GM12865 (cell line): ENCODE data around the gene COL25A1.

Experiments used
- DNase-seq: peaks from one replicate; pipeline ENCODE4 v3.0.0; 2010; ENCODE audit warnings: low read depth
- H3K4me3 ChIP-seq: 2 replicates; pipeline ENCODE4 v1.5.1; 2011; ENCODE audit warnings: mild to moderate bottlenecking, low read depth, low read length, control low read depth
- TF ChIP-seq, protein P1 (sequence below): IDR thresholded peaks from 2 replicates; pipeline ENCODE4 v1.5.1; 2011; ENCODE audit warnings: low read length, control low read depth, low read depth, inconsistent platforms; ENCODE audit not compliant: insufficient read depth; ENCODE audit errors: missing control alignments

Gene COL25A1

DNA sequence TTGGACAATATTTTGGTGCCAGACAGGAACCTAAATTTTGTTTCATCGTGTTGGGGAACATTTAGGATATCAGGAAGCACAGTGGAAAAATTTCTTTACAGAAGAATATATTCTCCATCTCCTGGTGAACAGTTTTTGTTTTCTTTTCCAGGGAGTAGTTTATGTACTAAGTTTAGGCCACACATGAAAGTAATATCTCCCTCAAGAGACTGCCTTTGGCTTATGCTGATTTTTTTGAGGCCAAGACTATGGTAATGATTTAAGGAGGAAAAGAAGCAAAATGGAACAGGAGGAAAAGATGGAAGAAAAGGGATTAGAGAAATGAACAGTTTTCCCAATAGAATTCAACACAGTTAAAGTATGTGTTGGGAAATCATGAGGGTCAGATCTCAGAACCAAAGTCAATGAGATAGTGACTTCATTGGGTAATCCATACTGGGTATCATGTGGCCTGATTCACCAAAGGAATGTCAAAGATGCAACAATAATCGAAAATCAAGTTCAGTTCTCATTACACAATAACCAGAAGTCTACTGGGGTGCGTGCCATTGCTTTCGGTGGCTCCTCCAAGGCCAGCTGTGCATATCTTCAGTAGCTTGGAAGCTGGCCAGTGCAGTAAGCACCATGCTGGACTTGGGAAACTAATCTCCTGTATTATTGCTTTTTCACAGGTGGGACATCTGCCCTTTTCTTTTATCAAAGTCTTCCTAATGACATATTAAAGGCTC is 234.8 kb downstream of the COL25A1 start:
- H3K4me3 ChIP-seq, result no peak overlapping the region
- TF ChIP-seq, protein P1, sequence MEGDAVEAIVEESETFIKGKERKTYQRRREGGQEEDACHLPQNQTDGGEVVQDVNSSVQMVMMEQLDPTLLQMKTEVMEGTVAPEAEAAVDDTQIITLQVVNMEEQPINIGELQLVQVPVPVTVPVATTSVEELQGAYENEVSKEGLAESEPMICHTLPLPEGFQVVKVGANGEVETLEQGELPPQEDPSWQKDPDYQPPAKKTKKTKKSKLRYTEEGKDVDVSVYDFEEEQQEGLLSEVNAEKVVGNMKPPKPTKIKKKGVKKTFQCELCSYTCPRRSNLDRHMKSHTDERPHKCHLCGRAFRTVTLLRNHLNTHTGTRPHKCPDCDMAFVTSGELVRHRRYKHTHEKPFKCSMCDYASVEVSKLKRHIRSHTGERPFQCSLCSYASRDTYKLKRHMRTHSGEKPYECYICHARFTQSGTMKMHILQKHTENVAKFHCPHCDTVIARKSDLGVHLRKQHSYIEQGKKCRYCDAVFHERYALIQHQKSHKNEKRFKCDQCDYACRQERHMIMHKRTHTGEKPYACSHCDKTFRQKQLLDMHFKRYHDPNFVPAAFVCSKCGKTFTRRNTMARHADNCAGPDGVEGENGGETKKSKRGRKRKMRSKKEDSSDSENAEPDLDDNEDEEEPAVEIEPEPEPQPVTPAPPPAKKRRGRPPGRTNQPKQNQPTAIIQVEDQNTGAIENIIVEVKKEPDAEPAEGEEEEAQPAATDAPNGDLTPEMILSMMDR, result no peak
- no peak for DNase-seq

- no peak for DNase-seq
- TF ChIP-seq, protein P1, result no peak
- no peak overlapping the region for H3K4me3 ChIP-seq
These were observed 237.5 kb downstream of the COL25A1 start for GRCh38 chr4:109065006-109065405.

DNA sequence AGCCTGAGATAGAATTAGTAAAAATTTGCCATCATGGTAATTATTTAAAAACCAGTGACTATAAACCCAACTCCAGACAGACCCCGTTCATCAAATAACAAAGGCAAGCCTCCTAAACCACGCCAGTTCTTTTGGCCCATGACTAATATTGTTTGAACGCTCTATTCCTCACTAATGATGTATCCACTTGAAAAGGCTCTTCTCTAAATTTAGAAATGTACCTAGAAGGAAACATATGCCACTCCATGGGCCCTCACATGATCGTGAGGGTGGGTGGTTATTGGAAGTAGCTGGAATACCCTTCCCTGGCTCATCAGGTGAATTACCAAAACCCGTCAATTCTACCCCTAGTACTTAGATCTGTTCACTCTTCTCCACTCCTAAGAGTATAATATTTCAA is 249.2 kb downstream of the COL25A1 start:
- H3K4me3 ChIP-seq, result no peak overlapping the region
- no peak for DNase-seq
- TF ChIP-seq, protein P1, result no peak

- TF ChIP-seq, protein P1, result no peak
These were observed 249.6 kb downstream of the COL25A1 start for GRCh38 chr4:109052821-109053220.

GRCh38 chr4:109051054-109051453 is 251.4 kb downstream of the COL25A1 start:
- TF ChIP-seq, protein P1, result no peak
- DNase-seq, result no peak
- no peak overlapping the region for H3K4me3 ChIP-seq

More at GRCh38 chr4:109052821-109053220, 249.6 kb downstream of the COL25A1 start:
- H3K4me3 ChIP-seq, result no peak overlapping the region
- no peak for DNase-seq

- DNase-seq, result no peak
- H3K4me3 ChIP-seq, result no peak overlapping the region
- TF ChIP-seq, protein P1, result no peak
These were observed 252.5 kb downstream of the COL25A1 start for GRCh38 chr4:109049926-109050325.

DNA sequence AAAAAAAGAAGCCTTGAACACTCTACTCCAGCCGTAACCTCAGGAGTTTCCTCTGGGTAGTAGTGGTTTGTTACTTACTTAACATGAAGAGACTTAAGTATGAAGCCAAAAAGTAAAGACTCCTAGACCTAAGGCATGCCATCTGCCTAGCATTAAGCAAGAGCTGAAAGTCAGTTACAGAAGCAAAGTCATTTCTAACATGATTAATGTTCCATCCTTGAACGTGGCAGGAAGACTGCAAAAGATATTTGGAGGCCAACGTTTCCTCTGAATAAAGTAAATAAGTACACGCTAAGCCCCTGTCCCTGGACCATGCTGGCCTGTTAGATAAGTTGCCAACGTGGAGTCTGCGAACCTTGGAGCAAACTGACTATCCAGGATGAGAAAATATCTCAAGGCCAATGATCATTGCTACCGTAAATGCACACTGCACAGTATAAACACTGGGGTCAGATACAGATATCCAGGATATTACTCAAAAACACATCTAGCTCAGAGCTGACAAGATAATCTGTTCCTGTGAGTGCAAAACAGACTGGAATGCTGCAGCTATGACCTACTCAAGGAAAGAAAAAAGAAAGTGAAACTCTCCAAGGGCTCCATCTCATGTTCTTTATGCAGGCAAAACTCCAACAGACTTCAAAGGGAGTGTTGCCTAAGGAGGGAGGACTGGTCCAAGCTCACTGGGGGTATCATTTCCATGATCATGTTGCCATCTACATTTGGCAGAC is 255.8 kb downstream of the COL25A1 start:
- H3K4me3 ChIP-seq, result no peak overlapping the region
- TF ChIP-seq, protein P1, result no peak
- no peak for DNase-seq
